GM23338 (cell line): Measurements from ENCODE around the gene RGS6. TPM values are rescaled to one million over a fixed set of nuclear protein-coding genes. Genes with fewer than 3 reads are reported as not detected.

ENCODE experiments used
- ATAC-seq: fragments of 200-7000 bp; cut with Tn5 transposase; 3 replicates; pipeline ENCODE4 v1.9.1; 2020
- DNase-seq: peaks from one replicate; pipeline ENCODE4 v3.0.0-alpha.2; 2015; ENCODE audit warnings: low spot score
- H2AFZ ChIP-seq: fragments of 200-600 bp; sonication (generic); 2 replicates; pipeline ENCODE4 v1.8.0; 2016; ENCODE audit warnings: antibody characterized with exemption, mild to moderate bottlenecking, moderate library complexity
- H3F3A ChIP-seq: fragments of 200-600 bp; sonication (generic); replicated peaks from 2 replicates; pipeline ENCODE4 v1.8.0; 2017; ENCODE audit warnings: antibody characterized with exemption, mixed run types, low read depth
- H3K27ac ChIP-seq: fragments of 200-600 bp; sonication (generic); 2 replicates; pipeline ENCODE4 v1.6.1; 2016; ENCODE audit warnings: low read depth
- H3K27me3 ChIP-seq: fragments of 200-600 bp; sonication (generic); 2 replicates; pipeline ENCODE4 v1.8.0; 2016; ENCODE audit warnings: mild to moderate bottlenecking, mixed run types, moderate library complexity; ENCODE audit not compliant: insufficient read depth
- H3K36me3 ChIP-seq: fragments of 200-600 bp; sonication (generic); 2 replicates; pipeline ENCODE4 v1.8.0; 2016; ENCODE audit warnings: mild to moderate bottlenecking; ENCODE audit not compliant: insufficient read depth
- H3K4me1 ChIP-seq: fragments of 200-600 bp; sonication (generic); 2 replicates; pipeline ENCODE4 v1.8.0; 2016; ENCODE audit warnings: mild to moderate bottlenecking, moderate library complexity; ENCODE audit not compliant: insufficient read depth
- H3K4me2 ChIP-seq: fragments of 200-600 bp; sonication (generic); 2 replicates; pipeline ENCODE4 v1.7.1; 2017; ENCODE audit warnings: mixed run types
- H3K4me3 ChIP-seq: fragments of 200-600 bp; sonication (generic); 2 replicates; pipeline ENCODE4 v1.6.1; 2016; ENCODE audit warnings: mixed run types
- H3K79me2 ChIP-seq: fragments of 200-600 bp; sonication (generic); replicated peaks from 2 replicates; pipeline ENCODE4 v1.8.0; 2017; ENCODE audit warnings: mild to moderate bottlenecking; ENCODE audit not compliant: insufficient read depth
- H3K9me2 ChIP-seq: fragments of 200-600 bp; sonication (generic); 2 replicates; pipeline ENCODE4 v1.8.0; 2017; ENCODE audit not compliant: insufficient read depth
- H4K20me1 ChIP-seq: fragments of 200-600 bp; sonication (generic); replicated peaks from 2 replicates; pipeline ENCODE4 v1.8.0; 2017; ENCODE audit warnings: mild to moderate bottlenecking; ENCODE audit not compliant: insufficient read depth
- H3K27ac Mint-ChIP-seq: 2 replicates; pipeline ENCODE4 v1.8.0; 2020; ENCODE audit warnings: inconsistent platforms, mild to moderate bottlenecking, moderate library complexity, mixed read lengths
- H3K27me3 Mint-ChIP-seq: 3 replicates; pipeline ENCODE4 v1.8.0; 2022; ENCODE audit warnings: low read depth, mild to moderate bottlenecking, moderate library complexity, mixed read lengths, inconsistent platforms; ENCODE audit not compliant: insufficient read depth, poor library complexity
- H3K36me3 Mint-ChIP-seq: 3 replicates; pipeline ENCODE4 v1.8.0; 2021; ENCODE audit warnings: low read depth, mild to moderate bottlenecking, inconsistent platforms, moderate library complexity, mixed read lengths
- H3K4me1 Mint-ChIP-seq: 3 replicates; pipeline ENCODE4 v1.8.0; 2020; ENCODE audit warnings: mild to moderate bottlenecking, inconsistent platforms, mixed read lengths
- H3K4me3 Mint-ChIP-seq: 3 replicates; pipeline ENCODE4 v1.8.0; 2021; ENCODE audit warnings: moderate library complexity, mild to moderate bottlenecking, inconsistent platforms, mixed read lengths
- H3K9me3 Mint-ChIP-seq: 3 replicates; pipeline ENCODE4 v1.8.0; 2020; ENCODE audit warnings: moderate library complexity, mild to moderate bottlenecking, inconsistent platforms, mixed read lengths
- CREB1 ChIP-seq: fragments of 250-450 bp; sonication (Bioruptor Pico); IDR thresholded peaks from 2 replicates; pipeline ENCODE4 v1.5.0; 2020; ENCODE audit warnings: low read depth, mild to moderate bottlenecking, moderate library complexity
- EZH2 ChIP-seq: fragments of 200-600 bp; sonication (generic); IDR thresholded peaks from one replicate; pipeline ENCODE4 v1.8.0; 2017; ENCODE audit warnings: antibody characterized with exemption, mild to moderate bottlenecking, low read depth; ENCODE audit not compliant: unreplicated experiment
- EZH2phosphoT487 ChIP-seq: fragments of 200-600 bp; sonication (generic); IDR thresholded peaks from one replicate; pipeline ENCODE4 v1.8.1; 2018; ENCODE audit warnings: antibody characterized with exemption; ENCODE audit not compliant: unreplicated experiment
- JUNB ChIP-seq: IDR thresholded peaks from one replicate; pipeline ENCODE4 v1.6.1; 2016; ENCODE audit warnings: antibody characterized with exemption; ENCODE audit not compliant: unreplicated experiment
- NANOG ChIP-seq: IDR thresholded peaks from 2 replicates; pipeline ENCODE4 v1.6.1; 2016; ENCODE audit warnings: antibody characterized with exemption, borderline replicate concordance
- STAT1 ChIP-seq: IDR thresholded peaks from one replicate; pipeline ENCODE4 v1.6.1; 2016; ENCODE audit warnings: antibody characterized with exemption; ENCODE audit not compliant: unreplicated experiment
- polyA plus RNA-seq: library from polyadenylated mRNA; unstranded; fragments of >200 nt; fragmentation: Nextera tagmentation; extraction: Ambion mirVana; gene quantifications from 2 replicates; pipeline ENCODE4 v1.2.1, GENCODE V29; 2016
- total RNA-seq: library from RNA; depleted of rRNA; stranded (reverse); fragments of >200 nt; shearing (Covaris generic); gene quantifications from 2 replicates; pipeline ENCODE4 v1.2.3, GENCODE V29; 2014
- TF ChIP-seq, protein P1 (sequence below): fragments of 250-450 bp; sonication (Bioruptor Pico); IDR thresholded peaks from 2 replicates; pipeline ENCODE4 v1.5.0; 2020; ENCODE audit warnings: mild to moderate bottlenecking, moderate library complexity

RGS6 gene
- total and polyA plus RNA-seq, 2 experiments from 2014 or later = 0.66 to 0.83 TPM

DNA sequence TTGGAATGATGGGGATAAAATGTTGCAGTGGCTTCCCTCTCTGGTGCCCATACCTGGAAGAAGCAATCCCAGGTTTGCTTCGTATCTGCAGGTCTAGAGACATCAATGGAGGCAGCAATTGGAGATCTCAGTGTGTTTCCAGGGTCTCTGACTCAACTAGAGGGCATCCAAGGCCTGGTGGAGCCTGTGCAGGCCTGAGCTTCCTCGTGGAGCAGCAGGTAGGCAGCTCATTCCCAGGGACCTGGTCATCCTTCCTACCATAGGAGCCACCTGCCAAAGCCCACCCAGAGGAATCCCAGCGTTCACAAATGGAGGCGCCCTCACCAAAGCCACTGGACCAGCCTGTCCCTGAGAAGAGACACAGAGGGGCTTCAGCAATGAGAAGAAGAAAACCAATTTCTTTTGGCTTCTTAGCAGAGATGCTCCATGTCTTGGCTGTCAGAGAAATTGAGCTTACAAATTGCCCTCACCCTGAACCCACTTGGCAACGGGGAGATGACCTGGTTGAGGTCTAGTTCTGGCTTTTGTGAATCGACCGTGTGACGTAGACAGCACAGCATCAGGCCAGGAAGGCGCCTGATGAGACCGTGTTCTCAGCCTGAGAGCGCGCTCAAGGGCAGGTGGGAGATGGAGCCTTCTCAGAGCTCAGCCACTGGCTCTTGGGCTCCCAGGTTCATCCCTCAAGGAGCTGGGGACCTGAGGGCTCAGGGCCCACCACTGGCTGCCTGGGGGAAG lies 678.0 kb downstream of the RGS6 start (continued):
- TF ChIP-seq CREB1 (CRISPR knock-in tag) (no peak), EZH2 (no peak)

DNA sequence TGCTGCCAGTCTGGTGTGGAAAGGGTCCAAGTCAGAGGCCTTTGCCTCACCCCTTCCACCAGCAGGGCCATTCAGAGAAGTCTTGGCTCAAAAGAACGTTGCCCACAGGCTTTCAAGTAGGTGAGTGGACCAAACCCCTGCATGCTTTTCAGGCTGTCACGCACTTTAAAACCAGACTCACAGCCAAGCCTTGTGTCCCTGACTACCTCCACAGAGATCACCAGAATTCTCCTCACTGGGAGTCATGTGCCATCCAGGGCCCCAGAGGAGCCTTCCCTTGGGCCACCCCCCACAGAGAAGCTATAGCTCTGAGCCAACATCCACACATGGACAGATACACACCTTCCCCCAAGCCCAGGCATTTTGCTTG lies 678.6 kb downstream of the RGS6 start:
- TF ChIP-seq, protein P1, sequence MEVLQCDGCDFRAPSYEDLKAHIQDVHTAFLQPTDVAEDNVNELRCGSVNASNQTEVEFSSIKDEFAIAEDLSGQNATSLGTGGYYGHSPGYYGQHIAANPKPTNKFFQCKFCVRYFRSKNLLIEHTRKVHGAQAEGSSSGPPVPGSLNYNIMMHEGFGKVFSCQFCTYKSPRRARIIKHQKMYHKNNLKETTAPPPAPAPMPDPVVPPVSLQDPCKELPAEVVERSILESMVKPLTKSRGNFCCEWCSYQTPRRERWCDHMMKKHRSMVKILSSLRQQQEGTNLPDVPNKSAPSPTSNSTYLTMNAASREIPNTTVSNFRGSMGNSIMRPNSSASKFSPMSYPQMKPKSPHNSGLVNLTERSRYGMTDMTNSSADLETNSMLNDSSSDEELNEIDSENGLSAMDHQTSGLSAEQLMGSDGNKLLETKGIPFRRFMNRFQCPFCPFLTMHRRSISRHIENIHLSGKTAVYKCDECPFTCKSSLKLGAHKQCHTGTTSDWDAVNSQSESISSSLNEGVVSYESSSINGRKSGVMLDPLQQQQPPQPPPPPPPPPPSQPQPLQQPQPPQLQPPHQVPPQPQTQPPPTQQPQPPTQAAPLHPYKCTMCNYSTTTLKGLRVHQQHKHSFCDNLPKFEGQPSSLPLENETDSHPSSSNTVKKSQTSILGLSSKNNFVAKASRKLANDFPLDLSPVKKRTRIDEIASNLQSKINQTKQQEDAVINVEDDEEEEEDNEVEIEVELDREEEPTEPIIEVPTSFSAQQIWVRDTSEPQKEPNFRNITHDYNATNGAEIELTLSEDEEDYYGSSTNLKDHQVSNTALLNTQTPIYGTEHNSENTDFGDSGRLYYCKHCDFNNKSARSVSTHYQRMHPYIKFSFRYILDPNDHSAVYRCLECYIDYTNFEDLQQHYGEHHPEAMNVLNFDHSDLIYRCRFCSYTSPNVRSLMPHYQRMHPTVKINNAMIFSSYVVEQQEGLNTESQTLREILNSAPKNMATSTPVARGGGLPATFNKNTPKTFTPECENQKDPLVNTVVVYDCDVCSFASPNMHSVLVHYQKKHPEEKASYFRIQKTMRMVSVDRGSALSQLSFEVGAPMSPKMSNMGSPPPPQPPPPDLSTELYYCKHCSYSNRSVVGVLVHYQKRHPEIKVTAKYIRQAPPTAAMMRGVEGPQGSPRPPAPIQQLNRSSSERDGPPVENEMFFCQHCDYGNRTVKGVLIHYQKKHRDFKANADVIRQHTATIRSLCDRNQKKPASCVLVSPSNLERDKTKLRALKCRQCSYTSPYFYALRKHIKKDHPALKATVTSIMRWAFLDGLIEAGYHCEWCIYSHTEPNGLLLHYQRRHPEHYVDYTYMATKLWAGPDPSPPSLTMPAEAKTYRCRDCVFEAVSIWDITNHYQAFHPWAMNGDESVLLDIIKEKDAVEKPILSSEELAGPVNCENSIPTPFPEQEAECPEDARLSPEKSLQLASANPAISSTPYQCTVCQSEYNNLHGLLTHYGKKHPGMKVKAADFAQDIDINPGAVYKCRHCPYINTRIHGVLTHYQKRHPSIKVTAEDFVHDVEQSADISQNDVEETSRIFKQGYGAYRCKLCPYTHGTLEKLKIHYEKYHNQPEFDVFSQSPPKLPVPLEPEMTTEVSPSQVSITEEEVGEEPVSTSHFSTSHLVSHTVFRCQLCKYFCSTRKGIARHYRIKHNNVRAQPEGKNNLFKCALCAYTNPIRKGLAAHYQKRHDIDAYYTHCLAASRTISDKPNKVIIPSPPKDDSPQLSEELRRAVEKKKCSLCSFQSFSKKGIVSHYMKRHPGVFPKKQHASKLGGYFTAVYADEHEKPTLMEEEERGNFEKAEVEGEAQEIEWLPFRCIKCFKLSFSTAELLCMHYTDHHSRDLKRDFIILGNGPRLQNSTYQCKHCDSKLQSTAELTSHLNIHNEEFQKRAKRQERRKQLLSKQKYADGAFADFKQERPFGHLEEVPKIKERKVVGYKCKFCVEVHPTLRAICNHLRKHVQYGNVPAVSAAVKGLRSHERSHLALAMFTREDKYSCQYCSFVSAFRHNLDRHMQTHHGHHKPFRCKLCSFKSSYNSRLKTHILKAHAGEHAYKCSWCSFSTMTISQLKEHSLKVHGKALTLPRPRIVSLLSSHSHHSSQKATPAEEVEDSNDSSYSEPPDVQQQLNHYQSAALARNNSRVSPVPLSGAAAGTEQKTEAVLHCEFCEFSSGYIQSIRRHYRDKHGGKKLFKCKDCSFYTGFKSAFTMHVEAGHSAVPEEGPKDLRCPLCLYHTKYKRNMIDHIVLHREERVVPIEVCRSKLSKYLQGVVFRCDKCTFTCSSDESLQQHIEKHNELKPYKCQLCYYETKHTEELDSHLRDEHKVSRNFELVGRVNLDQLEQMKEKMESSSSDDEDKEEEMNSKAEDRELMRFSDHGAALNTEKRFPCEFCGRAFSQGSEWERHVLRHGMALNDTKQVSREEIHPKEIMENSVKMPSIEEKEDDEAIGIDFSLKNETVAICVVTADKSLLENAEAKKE = no peak
- TF ChIP-seq STAT1 = no peak
- TF ChIP-seq JUNB = no peak
- no peak for TF ChIP-seq NANOG
- TF ChIP-seq EZH2 = no peak
- TF ChIP-seq CREB1 (CRISPR knock-in tag) = no peak
- TF ChIP-seq EZH2phosphoT487 = no peak
- H3K4me2 ChIP-seq = no peak overlapping the region
- Mint-ChIP-seq H3K4me1 (peaks cover 5% of the 10 kb centered on the region; the same call in 2 of the 3 replicates), H3K27ac (no peak overlapping the region), H3K4me3 (no peak overlapping the region), H3K27me3 (peaks cover 4% of the 10 kb centered on the region), H3K9me3 (no peaks in the 10 kb centered on the region), H3K36me3 (no peaks in the 10 kb centered on the region)
- H2AFZ ChIP-seq = no peak overlapping the region
- no peak for ATAC-seq
- H3K4me1 ChIP-seq = no peaks in the 10 kb centered on the region
- DNase-seq = no peak
- no peaks in the 10 kb centered on the region for H3K79me2 ChIP-seq
- no peaks in the 10 kb centered on the region for H3F3A ChIP-seq
- H3K27ac ChIP-seq = no peak overlapping the region
- H3K36me3 ChIP-seq = no peaks in the 10 kb centered on the region
- no peaks in the 10 kb centered on the region for H4K20me1 ChIP-seq
- H3K9me2 ChIP-seq = peaks cover 8% of the 10 kb centered on the region; the same call in 1 of the 2 replicates
- H3K4me3 ChIP-seq = no peak overlapping the region
- no peaks in the 10 kb centered on the region for H3K27me3 ChIP-seq
